GM21423 (cell line): ENCODE measurements around the gene SEC31B.

ENCODE experiments used
- ATAC-seq: cut with Tn5 transposase; IDR thresholded peaks from one replicate; pipeline ENCODE4 v1.9.1; 2021; ENCODE audit warnings: mild to moderate bottlenecking, moderate library complexity; ENCODE audit not compliant: unreplicated experiment

Gene SEC31B

GRCh38 chr10:100528921-100529474 lies 9.3 kb upstream of the SEC31B start:
- ATAC-seq = peak; percentile 18

DNA sequence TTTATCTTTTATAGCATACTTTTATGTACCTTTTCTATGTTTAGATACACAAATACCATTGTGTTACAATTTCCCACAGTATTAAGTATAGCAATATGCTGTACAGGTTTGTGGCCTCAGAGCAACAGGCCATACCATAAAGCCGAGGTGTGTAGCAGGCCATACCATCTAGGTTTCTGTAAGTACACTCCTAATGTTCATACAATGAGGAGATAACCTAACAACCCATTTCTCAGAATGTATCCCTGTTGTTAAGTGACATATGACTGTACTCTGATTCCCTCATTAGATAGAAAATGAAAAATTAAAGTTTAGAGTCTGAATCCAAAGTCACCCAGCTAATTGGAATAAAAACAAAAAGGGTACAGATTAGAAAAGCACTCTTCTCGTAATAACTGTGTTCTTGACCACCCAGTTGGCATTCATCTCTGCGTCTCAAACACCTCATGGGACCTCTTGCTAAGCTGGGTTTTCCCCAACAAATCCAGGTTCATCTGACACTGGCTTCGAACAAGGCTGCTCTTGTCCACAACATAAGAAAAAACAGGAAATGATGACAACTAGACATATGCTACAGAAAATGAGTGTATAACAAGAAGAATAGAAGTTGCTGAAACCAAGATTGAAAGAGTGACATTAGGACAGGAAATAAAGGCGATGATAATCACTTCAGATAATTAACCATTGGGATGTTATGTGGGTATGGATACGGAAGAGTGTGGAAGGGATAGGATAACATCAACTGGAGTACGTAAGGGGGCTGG lies 8.6 kb upstream of the SEC31B start:
- ATAC-seq = no peak

GRCh38 chr10:100524638-100525037 lies 5.0 kb upstream of the SEC31B start:
- no peak for ATAC-seq

GRCh38 chr10:100524206-100524605 lies 4.5 kb upstream of the SEC31B start:
- no peak for ATAC-seq

DNA sequence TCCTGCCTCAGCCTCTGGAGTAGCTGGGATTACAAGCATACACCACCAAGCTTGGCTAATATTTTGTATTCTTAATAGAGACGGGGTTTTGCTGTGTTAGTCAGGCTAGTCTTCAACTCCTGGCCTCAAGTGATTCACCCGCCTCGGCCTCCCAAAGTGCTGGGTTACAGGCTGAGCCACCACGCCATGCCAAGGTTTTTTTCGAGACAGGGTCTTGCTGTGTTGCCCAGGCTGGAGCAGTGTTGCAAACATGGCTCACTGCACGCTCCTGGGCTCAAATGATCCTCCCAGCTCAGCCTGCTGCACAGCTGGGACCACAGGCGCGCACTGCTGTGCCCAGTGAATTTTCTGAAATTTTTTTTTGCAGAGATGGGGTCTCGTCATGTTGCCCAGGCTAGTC lies 3.3 kb upstream of the SEC31B start:
- ATAC-seq = no peak

GRCh38 chr10:100522107-100522801 lies 2.6 kb upstream of the SEC31B start:
- ATAC-seq = no peak

DNA sequence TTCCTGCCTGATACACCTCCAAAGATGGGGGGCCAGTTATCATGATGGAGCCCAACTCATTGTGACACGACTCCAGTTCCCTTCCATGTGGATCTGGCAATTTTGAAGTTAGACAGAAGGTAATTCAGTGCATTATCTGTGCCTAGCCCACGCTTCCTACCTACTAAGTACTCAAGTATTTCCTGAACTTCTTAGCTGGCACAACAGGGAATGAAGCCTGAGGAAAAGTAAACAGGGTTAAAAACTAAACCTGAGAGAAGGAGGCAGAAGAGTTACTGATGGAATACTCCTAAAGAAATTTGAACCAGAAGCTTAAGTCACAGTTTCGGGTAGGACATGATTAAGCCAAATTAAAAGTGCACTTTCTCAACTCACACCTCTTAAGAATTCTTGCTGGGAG lies 1.1 kb upstream of the SEC31B start:
- no peak for ATAC-seq

DNA sequence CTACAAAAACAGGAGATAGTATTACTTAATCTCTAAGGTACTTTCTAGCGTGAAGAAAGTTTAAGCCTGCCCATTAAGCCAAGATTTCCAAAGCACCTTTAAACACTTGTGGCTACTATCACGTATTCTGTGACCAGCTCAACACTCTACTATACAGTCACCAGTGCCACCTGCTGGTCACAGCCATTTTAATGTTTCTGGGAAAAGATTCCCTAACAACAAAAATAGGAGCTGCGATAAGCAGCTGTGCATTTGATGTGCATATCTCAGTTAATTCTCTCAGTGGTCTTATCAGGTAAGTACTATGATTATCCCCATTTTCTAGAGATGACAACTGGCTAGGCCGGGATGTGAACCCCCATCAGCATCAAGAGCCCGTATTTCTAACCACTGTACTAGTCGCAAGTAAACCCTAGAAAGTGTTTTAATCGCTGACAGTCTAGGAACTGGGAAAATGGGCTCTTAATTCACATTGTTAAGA lies 860 bp downstream of the SEC31B start:
- ATAC-seq = no peak

DNA sequence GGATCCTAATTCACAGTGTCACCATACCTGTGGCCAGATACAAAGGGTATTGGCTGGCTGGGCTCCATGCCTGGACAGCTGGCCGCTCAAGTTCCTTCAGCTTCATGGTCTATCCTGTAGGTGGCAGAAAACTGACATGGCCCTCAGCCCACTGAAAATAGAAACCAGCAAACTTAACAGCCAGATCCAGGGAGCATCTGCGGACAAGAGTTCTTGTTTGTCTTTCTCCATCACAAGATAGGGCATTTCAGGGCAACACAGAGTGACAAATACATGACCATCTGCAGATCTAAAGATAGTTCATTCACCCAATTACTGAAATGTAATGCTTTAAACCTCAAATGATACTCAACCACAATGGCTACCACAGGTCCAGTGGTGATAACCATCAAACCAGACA lies 2.8 kb downstream of the SEC31B start:
- ATAC-seq = no peak

DNA sequence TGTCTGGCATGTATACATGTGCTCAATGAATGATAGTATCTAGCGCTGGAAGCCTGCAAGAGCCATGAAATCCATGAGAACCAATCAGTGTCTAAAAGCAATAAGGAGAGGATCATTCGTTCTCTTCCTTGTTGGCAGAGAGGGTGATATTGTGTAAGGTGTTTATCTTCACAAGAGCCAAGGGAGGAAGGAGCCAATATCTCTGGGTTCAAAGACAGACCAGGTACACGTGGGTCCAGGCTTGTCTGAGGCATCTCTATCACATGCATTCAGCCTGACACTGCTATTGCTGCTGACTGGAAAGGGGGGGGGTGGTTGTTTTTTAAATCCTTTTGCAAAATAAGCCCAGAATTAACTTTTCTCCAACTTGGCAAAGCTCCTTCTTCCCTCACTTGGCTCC lies 4.0 kb downstream of the SEC31B start:
- no peak for ATAC-seq

- ATAC-seq = no peak
These were observed 8.9 kb downstream of the SEC31B start for GRCh38 chr10:100510533-100511308.

DNA sequence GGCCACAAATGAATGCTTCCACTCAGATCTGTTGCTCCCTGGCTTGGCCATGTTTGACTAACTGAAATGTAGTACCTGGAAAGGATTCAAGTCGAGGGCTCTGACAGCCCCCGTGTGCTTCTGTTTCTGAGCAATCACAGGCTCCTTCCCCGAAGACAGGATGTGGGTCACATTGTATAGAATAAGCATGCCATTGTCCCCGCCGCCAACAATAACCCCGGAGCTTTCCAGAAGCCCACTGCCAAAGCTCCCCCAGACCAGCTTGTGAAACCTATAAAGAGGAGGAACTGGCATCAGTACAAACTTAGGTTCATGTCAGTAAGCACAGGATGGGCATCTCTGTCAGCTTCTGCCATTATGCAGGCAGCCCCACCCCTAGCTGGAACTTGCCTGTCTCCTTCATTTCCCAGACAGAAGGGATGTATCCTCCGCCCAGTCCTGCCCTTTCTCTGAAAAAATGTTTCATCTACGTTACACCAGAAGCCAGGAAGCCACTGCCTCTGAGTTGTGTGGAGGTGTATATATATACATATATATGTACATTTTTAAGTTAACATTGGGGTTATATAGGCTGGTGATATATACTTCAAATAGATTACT lies 10.3 kb downstream of the SEC31B start:
- no peak for ATAC-seq

DNA sequence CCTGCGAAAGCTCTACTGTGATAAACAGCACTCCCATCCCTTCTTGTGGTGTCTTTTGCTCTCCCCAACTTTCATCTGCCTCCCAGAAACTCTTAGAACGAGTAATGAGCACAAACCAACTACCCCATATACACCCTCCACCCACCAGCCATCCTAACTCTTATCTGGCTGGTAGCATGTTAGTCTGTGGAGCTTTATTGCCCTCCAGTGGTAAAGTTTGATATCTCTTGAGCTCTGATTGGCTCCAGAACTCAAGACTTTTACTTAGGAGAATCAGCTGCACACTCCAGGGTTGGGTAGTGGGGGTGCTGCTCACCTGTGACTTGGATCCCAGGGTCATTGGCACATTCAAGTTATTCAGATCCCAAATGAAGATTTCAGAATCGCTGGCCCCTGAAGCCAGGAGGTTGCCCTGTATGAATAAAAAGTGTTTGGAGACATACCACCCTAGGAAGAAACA lies 10.9 kb downstream of the SEC31B start:
- no peak for ATAC-seq

DNA sequence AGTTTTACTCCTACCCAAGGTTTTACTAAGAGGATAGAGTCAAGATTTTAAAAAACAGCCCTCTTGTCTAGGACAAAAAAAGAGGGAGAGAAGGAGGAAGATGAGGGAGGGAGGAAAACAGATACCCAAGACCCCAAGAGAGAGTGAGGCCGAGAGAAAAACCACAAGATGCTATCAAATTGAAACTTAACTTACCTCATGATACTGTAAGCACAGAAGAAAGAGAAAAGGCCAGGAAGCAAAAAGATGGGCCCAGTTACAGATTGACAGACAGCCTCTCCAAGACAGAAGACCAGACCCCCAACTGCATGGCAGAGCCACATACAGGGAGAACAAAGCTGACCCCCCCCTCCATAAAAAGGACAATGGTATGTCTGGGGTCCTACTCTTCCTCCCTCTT lies 11.4 kb downstream of the SEC31B start:
- ATAC-seq = no peak

DNA sequence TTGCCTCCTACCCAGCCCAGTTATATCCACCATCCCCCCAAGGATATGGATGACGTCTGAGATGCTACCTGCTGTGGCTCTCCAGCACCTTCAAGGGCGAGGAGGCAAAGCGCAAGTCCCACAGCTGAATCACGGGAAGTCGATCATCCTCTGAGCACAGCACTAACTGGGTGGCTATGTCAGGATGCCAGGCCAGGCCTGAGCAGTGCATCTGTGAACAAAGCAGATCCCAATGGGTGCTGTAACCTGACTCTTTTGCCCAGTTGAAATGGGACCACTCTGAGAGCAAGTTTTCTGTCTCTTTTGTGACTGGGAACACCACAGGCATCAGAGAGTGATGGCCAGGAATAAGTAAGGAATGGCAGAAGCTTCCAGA lies 12.3 kb downstream of the SEC31B start:
- no peak for ATAC-seq

DNA sequence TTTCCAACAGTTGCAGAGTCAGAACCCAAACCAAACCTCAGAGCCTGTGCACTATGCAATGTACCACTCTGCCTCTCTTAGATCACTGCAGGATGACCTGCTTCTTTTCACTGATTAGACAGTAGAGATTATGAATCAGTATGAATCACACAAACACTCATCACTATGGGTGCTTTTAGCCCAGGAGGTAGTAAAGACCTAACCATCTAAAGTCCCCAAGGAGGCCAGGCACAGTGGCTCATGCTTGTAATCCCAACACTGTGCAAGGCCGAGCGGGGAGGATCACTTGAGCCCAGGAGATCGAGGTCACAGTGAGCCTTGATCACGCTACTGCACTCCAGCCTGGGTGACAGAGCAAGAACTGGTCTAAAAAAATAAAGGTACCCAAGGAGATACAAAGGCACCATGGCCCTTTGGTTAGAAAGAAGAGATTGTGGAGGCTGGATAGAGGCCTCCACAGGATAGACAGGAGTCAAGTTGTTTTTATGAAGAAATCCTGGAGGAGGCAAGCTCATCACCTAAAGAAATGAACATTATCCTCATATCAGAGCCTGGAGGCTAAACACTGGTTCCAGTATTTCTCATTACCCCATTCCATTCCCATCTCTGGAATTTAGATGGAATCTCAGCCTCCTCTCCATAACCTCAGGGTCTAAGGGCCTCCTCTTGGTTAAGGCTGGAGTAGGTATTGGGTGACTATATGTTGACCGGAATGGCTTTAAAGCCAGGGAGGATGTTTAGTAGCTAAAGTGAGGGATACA lies 12.9 kb downstream of the SEC31B start:
- no peak for ATAC-seq

GRCh38 chr10:100505164-100505563 lies 14.5 kb downstream of the SEC31B start:
- ATAC-seq = no peak

GRCh38 chr10:100504096-100504495 lies 15.6 kb downstream of the SEC31B start:
- ATAC-seq = no peak

DNA sequence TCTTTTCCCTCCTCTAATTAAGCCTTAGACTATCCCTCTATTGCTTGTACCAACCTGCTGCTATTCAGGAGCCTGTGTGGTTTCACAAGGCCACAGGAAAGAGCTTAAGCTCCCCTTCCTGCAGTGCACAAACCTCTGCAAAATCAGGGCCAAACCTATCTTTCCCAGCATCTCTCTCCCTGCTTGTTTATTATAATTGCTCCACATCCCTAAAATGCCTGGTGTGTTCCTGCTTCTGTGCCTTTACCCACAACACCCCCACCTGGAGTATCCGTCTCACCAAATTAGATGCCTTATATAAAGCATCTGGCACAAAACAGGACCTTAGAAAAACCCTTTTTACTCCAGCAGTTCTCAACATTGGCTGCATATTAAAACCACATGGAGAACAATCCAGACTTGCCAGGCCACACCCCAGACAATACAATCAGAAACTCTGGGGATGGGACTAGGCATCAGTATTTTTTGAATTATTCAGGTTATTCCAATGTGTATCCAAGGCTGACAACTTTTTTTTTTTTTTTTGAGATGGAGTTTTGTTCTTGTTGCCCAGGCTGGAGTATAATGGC lies 16.7 kb downstream of the SEC31B start:
- ATAC-seq = no peak

- no peak for ATAC-seq
These were observed 18.2 kb downstream of the SEC31B start for GRCh38 chr10:100501423-100501822.
